ENCODE results near the gene HMCN2.

The HMCN2 gene

DNA sequence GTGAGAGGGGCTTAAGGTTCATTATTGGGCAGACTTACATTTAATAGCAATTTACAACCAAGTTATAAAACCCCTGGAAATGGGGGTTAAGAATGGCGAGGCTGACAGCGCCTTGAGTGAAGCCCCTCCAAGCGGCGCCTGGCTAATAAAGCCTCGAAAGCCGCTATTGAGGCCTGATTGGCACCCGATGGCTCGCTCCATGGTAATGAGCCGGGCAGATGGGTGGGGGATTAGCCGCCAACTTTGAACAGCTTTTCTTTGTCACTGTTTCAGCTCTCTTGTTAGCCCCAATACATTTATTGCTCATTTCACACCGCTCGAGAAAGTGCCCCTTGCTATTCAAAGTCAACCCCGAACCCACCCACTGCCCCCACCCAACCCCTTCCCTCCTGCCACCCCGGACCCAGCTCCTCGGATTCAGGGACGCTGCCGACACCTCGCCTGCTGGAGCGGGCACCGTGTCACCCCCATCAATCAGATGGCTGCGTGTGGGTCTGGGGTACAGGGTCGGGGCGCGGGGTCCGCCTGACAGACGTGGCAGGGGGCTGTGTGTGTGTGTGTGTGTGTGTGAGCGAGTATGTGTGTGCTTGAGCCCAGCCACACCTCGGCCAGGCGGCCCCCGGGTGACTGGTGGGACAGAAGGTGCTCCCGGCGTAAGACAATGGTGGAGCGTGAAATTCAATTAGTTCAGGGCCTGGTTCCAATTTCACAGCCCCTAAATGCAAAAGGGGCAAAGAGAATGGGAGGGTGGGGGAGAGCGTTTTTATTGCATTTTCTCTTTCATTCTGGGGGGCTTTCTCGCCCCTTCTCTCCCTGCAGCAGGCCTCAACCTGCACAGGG, 213.4 kb downstream of the HMCN2 start:
- no peak for DNase-seq

DNA sequence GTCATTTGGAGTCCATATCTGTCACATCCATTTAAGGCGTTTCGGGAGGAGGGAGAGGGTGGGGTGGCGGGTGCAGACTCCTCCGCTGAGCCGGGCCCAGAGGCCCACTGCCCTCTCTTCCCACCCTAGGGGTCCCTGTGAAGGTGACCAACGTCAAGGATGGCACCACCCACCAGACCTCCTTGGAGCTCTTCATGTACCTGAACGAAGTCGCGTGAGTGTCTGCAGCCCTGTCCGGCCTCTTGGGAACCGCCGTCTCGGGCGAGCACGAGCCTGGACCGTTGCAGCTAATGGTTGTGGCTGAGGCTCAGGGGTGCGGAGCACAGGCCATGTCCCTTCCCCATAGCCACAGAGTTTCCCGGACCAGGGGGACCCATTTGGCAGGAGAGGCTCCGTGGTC, 214.0 kb downstream of the HMCN2 start:
- DNase-seq = no peak

GRCh38 chr9:130480673-130481072, 215.1 kb downstream of the HMCN2 start:
- DNase-seq = no peak

DNA sequence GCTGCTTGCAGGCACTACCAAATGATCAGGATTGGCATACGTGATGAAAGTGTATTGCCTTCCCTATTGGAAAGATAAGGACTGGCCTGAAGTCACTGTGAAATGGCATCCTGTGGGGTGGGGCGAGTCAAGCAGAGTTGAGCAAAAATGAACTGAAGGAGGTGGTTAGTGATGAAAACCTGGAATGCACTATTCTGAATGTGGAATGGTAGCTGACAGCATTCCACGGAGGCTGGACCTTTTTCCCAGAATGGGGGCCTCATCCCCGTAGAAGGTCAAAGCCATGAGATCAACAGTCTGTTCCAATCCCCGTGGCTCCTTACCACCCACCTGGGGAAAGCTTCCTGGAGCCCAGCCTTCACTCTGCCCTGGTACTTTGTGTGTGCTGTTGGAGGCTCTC, 216.9 kb downstream of the HMCN2 start:
- peak; percentile 41 for DNase-seq

GRCh38 chr9:130483371-130483971, 217.9 kb downstream of the HMCN2 start:
- DNase-seq = peak; percentile 86

Measured in NCI-H69 (cell line).